Ectodermal cell (in vitro differentiated cells): ENCODE results near the gene GPC6.

Experiments used
- H3K27ac ChIP-seq: 2 replicates; pipeline ENCODE4 v1.7.0; 2013; ENCODE audit warnings: mild to moderate bottlenecking, low read depth, low read length; ENCODE audit not compliant: insufficient read depth, poor library complexity, severe bottlenecking
- H3K27me3 ChIP-seq: 2 replicates; pipeline ENCODE4 v1.7.0; 2013; ENCODE audit warnings: mild to moderate bottlenecking, low read length; ENCODE audit not compliant: insufficient read depth, control insufficient read depth, poor library complexity, severe bottlenecking
- H3K36me3 ChIP-seq: one replicate; pipeline ENCODE4 v1.7.0; 2013; ENCODE audit warnings: low read length; ENCODE audit not compliant: control insufficient read depth, insufficient read depth
- H3K4me1 ChIP-seq: one replicate; pipeline ENCODE4 v1.7.0; 2013; ENCODE audit warnings: low read length; ENCODE audit not compliant: control insufficient read depth, insufficient read depth
- H3K4me3 ChIP-seq: 2 replicates; pipeline ENCODE4 v1.7.0; 2013; ENCODE audit warnings: low read depth, low read length, control low read depth; ENCODE audit not compliant: insufficient read depth
- H3K9me3 ChIP-seq: 2 replicates; pipeline ENCODE4 v1.7.0; 2013; ENCODE audit warnings: mild to moderate bottlenecking, low read length, moderate library complexity; ENCODE audit not compliant: control insufficient read depth
- WGBS, 2 experiments: methylation state at CpG; one replicate each; pipeline ENCODE4 v1.1.7; 2013; ENCODE audit warnings: missing lambda C conversion rate in 2 of 2; 5-methylcytosine and 5-hydroxymethylcytosine counted together

The GPC6 gene

GRCh38 chr13:93338030-93338429, 111.4 kb downstream of the GPC6 start:
- no peaks in the 10 kb centered on the region for H3K4me1 ChIP-seq
- no peaks in the 10 kb centered on the region for H3K27me3 ChIP-seq
- H3K4me3 ChIP-seq: no peak overlapping the region
- no peaks in the 10 kb centered on the region for H3K36me3 ChIP-seq
- WGBS, 2 experiments: 75 to 82% methylated on average over 3 to 5 of the region's 5 CpGs
- H3K9me3 ChIP-seq: peaks cover 4% of the 10 kb centered on the region
- no peak overlapping the region for H3K27ac ChIP-seq

GRCh38 chr13:93338906-93339305, 112.3 kb downstream of the GPC6 start:
- H3K27ac ChIP-seq: no peak overlapping the region
- WGBS, 2 experiments: 91 to 92% methylated on average over 2 of the region's 2 CpGs
- no peaks in the 10 kb centered on the region for H3K4me1 ChIP-seq
- H3K4me3 ChIP-seq: no peak overlapping the region
- no peaks in the 10 kb centered on the region for H3K27me3 ChIP-seq
- H3K36me3 ChIP-seq: no peaks in the 10 kb centered on the region
- H3K9me3 ChIP-seq: peaks cover 4% of the 10 kb centered on the region

GRCh38 chr13:93339550-93339949, 112.9 kb downstream of the GPC6 start:
- peaks cover 4% of the 10 kb centered on the region for H3K9me3 ChIP-seq
- H3K27ac ChIP-seq: no peak overlapping the region
- WGBS, 2 experiments: 92 to 93% methylated on average over 4 of the region's 4 CpGs
- no peaks in the 10 kb centered on the region for H3K4me1 ChIP-seq
- H3K36me3 ChIP-seq: no peaks in the 10 kb centered on the region
- H3K27me3 ChIP-seq: no peaks in the 10 kb centered on the region
- H3K4me3 ChIP-seq: no peak overlapping the region

GRCh38 chr13:93341517-93341916, 114.9 kb downstream of the GPC6 start:
- no peak overlapping the region for H3K4me3 ChIP-seq
- 78 to 94% methylated on average over 3 to 4 of the region's 4 CpGs for WGBS, 2 experiments
- H3K4me1 ChIP-seq: peaks cover 12% of the 10 kb centered on the region
- no peaks in the 10 kb centered on the region for H3K36me3 ChIP-seq
- peaks cover 4% of the 10 kb centered on the region for H3K9me3 ChIP-seq
- H3K27ac ChIP-seq: no peak overlapping the region
- H3K27me3 ChIP-seq: no peaks in the 10 kb centered on the region

GRCh38 chr13:93343097-93343496, 116.5 kb downstream of the GPC6 start:
- H3K27ac ChIP-seq: no peak overlapping the region
- H3K27me3 ChIP-seq: no peaks in the 10 kb centered on the region
- WGBS, 2 experiments: 90 to 94% methylated on average over 3 to 4 of the region's 4 CpGs
- no peak overlapping the region for H3K4me3 ChIP-seq
- no peaks in the 10 kb centered on the region for H3K36me3 ChIP-seq
- H3K9me3 ChIP-seq: peaks cover 4% of the 10 kb centered on the region
- H3K4me1 ChIP-seq: peaks cover 12% of the 10 kb centered on the region

GRCh38 chr13:93344048-93344705, 117.6 kb downstream of the GPC6 start:
- WGBS, 2 experiments: 88 to 96% methylated on average over 2 to 3 of the region's 3 CpGs
- H3K4me3 ChIP-seq: no peak overlapping the region
- H3K27me3 ChIP-seq: no peaks in the 10 kb centered on the region
- no peaks in the 10 kb centered on the region for H3K36me3 ChIP-seq
- peaks cover 4% of the 10 kb centered on the region for H3K9me3 ChIP-seq
- H3K4me1 ChIP-seq: peaks cover 12% of the 10 kb centered on the region
- H3K27ac ChIP-seq: no peak overlapping the region

GRCh38 chr13:93345024-93345423, 118.4 kb downstream of the GPC6 start:
- no peak overlapping the region for H3K4me3 ChIP-seq
- H3K9me3 ChIP-seq: peaks cover 4% of the 10 kb centered on the region
- no peaks in the 10 kb centered on the region for H3K36me3 ChIP-seq
- peak overlapping the region; percentile 26 for H3K27ac ChIP-seq
- no peaks in the 10 kb centered on the region for H3K27me3 ChIP-seq
- H3K4me1 ChIP-seq: peaks cover 12% of the 10 kb centered on the region

GRCh38 chr13:93345770-93346169, 119.2 kb downstream of the GPC6 start:
- Histone ChIP-seq H3K4me3 (no peak overlapping the region), H3K4me1 (peaks cover 12% of the 10 kb centered on the region), H3K36me3 (no peaks in the 10 kb centered on the region), H3K27ac (peak overlapping the region; percentile 40), H3K27me3 (no peaks in the 10 kb centered on the region), H3K9me3 (peaks cover 3% of the 10 kb centered on the region)
- WGBS, 2 experiments: 77 to 88% methylated on average over 1 to 2 of the region's 2 CpGs

- Histone ChIP-seq H3K27ac (no peak overlapping the region), H3K4me3 (no peak overlapping the region), H3K9me3 (no peaks in the 10 kb centered on the region), H3K36me3 (no peaks in the 10 kb centered on the region), H3K27me3 (no peaks in the 10 kb centered on the region), H3K4me1 (no peaks in the 10 kb centered on the region)
- WGBS, 2 experiments: 94% methylated on average over 4 of the region's 4 CpGs
Observed at GRCh38 chr13:93352616-93353015, 126.0 kb downstream of the GPC6 start.

- H3K4me1 ChIP-seq: no peaks in the 10 kb centered on the region
- no peaks in the 10 kb centered on the region for H3K9me3 ChIP-seq
- H3K27ac ChIP-seq: no peak overlapping the region
- H3K27me3 ChIP-seq: no peaks in the 10 kb centered on the region
- H3K4me3 ChIP-seq: no peak overlapping the region
- WGBS, 2 experiments: 92 to 94% methylated on average over 3 of the region's 3 CpGs
- H3K36me3 ChIP-seq: no peaks in the 10 kb centered on the region
Observed at GRCh38 chr13:93355094-93355493, 128.5 kb downstream of the GPC6 start.

GRCh38 chr13:93356469-93356868, 129.9 kb downstream of the GPC6 start:
- no peaks in the 10 kb centered on the region for H3K4me1 ChIP-seq
- H3K36me3 ChIP-seq: no peaks in the 10 kb centered on the region
- H3K27ac ChIP-seq: no peak overlapping the region
- 96 to 98% methylated on average over 3 of the region's 3 CpGs for WGBS, 2 experiments
- no peaks in the 10 kb centered on the region for H3K9me3 ChIP-seq
- no peaks in the 10 kb centered on the region for H3K27me3 ChIP-seq
- H3K4me3 ChIP-seq: no peak overlapping the region
